Endothelial cell of umbilical vein (primary cell): Measurements from ENCODE around the gene TK1.

Experiments
- POLR2A ChIP-seq: IDR thresholded peaks from 2 replicates; pipeline ENCODE4 v1.6.1; 2012; ENCODE audit warnings: low read depth, mild to moderate bottlenecking, control low read depth, low read length
- TF ChIP-seq, protein P1 (sequence below), 2 donors: IDR thresholded peaks; 1 replicate in 1 of 2; 2 replicates in 1 of 2; pipeline ENCODE4 v1.5.1; 2011; ENCODE audit warnings: low read length in 2 of 2, mild to moderate bottlenecking in 2 of 2, moderate library complexity in 2 of 2, control low read depth in 1 of 2, inconsistent platforms in 1 of 2, low read depth in 1 of 2; ENCODE audit not compliant: insufficient read depth in 1 of 2; ENCODE audit errors: extremely low read depth in 1 of 2
- TF ChIP-seq, protein P2 (sequence below): IDR thresholded peaks from 2 replicates; pipeline ENCODE4 v1.6.1; 2011; ENCODE audit not compliant: insufficient read depth, insufficient read length

DNA sequence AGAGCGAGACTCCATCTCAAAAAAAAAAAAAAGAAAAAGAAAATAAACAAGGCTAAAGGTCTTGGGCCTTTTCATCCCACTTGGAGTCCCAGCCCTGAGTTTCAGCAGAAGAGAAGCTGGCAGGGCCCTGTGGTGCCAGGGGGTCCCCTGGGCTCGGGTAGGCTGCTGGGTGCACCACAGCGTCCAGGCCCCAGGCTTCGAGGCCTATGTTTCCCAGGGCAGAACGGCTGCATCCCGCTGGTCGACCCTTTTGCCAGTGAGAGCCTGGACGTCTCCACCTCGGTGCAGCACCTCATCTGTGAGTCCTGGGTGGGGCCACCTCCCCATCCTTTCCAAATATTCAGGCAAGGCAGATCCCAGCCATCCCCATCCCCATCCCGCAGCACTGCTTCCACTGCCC lies 46.8 kb upstream of the TK1 start:
- TF ChIP-seq, protein P1, sequence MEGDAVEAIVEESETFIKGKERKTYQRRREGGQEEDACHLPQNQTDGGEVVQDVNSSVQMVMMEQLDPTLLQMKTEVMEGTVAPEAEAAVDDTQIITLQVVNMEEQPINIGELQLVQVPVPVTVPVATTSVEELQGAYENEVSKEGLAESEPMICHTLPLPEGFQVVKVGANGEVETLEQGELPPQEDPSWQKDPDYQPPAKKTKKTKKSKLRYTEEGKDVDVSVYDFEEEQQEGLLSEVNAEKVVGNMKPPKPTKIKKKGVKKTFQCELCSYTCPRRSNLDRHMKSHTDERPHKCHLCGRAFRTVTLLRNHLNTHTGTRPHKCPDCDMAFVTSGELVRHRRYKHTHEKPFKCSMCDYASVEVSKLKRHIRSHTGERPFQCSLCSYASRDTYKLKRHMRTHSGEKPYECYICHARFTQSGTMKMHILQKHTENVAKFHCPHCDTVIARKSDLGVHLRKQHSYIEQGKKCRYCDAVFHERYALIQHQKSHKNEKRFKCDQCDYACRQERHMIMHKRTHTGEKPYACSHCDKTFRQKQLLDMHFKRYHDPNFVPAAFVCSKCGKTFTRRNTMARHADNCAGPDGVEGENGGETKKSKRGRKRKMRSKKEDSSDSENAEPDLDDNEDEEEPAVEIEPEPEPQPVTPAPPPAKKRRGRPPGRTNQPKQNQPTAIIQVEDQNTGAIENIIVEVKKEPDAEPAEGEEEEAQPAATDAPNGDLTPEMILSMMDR (IDR thresholded peaks at IDR 0.05; ENCODE audit: extremely low read depth in 1 of 2, insufficient read depth in 1 of 2, low read depth in 1 of 2, low read length in 2 of 2): no peak
- no peak for TF ChIP-seq POLR2A
- TF ChIP-seq, protein P2, sequence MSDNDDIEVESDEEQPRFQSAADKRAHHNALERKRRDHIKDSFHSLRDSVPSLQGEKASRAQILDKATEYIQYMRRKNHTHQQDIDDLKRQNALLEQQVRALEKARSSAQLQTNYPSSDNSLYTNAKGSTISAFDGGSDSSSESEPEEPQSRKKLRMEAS: no peak
